GM12872 (cell line): ENCODE measurements around the gene THSD4.
A peak's percentile ranks its signal among the peaks of the same experiment; 100 is the strongest.

Source experiments
- TF ChIP-seq, protein P1 (sequence below): IDR thresholded peaks from 3 replicates; pipeline ENCODE4 v1.5.1; 2011; ENCODE audit warnings: low read depth, mild to moderate bottlenecking, low read length, moderate library complexity; ENCODE audit not compliant: insufficient read depth

Gene THSD4

GRCh38 chr15:71568227-71568626, 453.0 kb downstream of the THSD4 start:
- TF ChIP-seq, protein P1, sequence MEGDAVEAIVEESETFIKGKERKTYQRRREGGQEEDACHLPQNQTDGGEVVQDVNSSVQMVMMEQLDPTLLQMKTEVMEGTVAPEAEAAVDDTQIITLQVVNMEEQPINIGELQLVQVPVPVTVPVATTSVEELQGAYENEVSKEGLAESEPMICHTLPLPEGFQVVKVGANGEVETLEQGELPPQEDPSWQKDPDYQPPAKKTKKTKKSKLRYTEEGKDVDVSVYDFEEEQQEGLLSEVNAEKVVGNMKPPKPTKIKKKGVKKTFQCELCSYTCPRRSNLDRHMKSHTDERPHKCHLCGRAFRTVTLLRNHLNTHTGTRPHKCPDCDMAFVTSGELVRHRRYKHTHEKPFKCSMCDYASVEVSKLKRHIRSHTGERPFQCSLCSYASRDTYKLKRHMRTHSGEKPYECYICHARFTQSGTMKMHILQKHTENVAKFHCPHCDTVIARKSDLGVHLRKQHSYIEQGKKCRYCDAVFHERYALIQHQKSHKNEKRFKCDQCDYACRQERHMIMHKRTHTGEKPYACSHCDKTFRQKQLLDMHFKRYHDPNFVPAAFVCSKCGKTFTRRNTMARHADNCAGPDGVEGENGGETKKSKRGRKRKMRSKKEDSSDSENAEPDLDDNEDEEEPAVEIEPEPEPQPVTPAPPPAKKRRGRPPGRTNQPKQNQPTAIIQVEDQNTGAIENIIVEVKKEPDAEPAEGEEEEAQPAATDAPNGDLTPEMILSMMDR = no peak

- TF ChIP-seq, protein P1 = no peak
Measured at GRCh38 chr15:71570736-71571135, 455.5 kb downstream of the THSD4 start.

DNA sequence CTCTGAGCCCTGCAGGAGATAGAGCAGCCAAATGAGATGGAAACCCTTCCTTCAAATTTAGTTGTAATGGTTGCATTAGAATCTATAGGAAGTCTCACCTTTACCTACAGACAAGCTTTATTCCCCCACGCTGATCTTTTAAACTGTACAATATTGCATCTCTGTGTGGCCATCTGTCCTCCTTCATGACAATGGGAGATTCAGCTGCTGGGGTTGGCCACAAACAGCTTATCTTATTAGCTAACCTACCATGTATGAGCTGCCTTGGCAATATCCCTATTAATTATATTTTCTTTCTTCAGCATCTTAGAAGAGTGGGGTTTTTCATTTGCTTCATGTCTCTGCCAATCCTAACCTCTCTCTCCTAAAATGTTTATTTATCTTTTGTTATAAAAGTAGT, 456.4 kb downstream of the THSD4 start:
- TF ChIP-seq, protein P1 = no peak

DNA sequence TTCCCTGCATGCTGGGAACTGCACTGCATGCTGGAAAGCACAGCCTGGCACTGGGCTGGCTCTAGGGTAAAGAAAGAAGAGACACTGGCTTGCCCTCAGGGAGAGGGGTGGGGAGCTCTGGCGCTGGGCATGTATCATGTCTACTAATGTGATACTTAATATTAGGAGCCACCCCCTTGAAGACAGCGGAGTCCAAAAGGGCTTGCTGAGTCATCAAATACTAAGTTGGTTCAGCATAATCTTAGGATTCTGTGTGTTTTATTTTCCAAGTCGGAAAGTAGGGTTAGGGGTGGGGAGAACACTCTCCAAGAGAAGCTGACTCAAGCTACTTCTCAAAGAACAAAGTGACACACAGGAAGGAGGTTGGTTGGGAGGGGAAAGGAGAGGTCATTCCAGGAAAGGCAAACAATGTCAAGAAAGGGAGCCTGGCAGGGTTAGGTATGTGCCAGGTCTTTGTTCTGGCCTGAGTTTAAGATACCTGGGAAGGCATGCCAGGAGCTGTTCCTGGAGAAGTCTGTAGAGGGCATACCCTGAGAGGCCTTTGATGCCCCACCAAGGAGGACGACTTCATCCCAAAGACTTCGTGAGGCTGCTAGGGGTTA, 457.3 kb downstream of the THSD4 start:
- TF ChIP-seq, protein P1 = 0 out of 3 replicates have a peak, but pooled peaks have one; percentile 19

- TF ChIP-seq, protein P1 = no peak
Measured at GRCh38 chr15:71573599-71573998, 458.3 kb downstream of the THSD4 start.

GRCh38 chr15:71575474-71576045, 460.3 kb downstream of the THSD4 start:
- TF ChIP-seq, protein P1 = peak; percentile 59

DNA sequence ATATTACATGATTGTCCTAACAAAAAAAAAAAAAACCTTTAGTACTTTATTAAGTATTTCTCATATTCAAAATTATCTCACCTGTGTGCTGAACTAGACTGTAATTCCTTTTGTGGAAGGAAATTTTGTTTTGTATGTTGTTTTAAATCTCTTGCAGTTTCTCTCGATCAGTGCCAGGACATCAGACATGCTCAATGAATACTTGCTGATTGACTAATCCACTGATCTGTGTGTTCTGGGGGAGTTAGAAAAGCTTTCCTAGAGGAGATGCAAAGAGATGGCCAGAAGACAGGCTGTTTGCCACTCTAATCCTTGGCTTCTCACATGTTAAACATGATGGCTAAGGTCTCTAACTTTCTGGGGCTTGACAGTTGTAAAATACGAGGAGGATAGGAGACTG, 461.8 kb downstream of the THSD4 start:
- TF ChIP-seq, protein P1 = no peak
